HG03135 (cell line): ENCODE results near the gene MAP3K4.

ENCODE experiments used
- ATAC-seq: cut with Tn5 transposase; IDR thresholded peaks from one replicate; pipeline ENCODE4 v1.9.1; 2021; ENCODE audit warnings: mild to moderate bottlenecking, moderate library complexity; ENCODE audit not compliant: unreplicated experiment

Gene MAP3K4

DNA sequence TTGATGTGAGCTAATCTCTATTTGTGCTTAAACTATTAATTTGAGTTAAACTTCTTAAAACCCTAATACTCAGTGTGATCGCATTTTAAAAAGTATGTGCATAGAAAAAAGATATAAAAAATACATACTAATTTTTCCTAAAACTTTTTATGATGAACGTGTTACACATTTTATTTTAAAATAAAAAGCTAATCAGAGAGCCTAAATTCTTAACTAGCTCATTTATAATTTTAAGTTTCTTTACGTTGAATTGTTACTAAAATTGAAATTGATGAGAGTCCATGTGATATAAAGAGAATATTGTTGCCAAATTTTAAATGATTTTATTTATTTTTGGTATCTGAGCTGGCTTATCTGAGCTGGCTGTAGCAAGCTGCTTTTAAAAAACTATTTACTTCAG is 6.6 kb downstream of the MAP3K4 start:
- no peak for ATAC-seq

DNA sequence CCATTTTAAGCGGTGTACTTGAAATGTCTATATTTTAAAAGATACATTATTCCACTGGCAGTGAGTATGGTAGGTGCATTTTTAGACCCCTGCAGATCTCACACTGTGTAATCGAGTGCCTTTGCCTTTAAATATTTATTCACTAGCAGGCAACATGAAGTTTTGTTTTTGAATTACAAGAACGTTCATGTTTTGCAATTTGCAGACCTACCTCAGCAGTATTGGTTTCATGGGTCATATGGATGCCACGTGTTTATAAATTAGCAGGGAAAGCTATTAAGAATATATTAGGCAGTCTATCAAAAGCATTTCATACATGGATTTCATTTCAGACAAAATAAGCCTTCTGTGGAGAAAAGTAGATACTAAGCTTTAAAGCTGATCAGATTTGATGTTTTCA is 7.2 kb downstream of the MAP3K4 start:
- ATAC-seq = no peak

DNA sequence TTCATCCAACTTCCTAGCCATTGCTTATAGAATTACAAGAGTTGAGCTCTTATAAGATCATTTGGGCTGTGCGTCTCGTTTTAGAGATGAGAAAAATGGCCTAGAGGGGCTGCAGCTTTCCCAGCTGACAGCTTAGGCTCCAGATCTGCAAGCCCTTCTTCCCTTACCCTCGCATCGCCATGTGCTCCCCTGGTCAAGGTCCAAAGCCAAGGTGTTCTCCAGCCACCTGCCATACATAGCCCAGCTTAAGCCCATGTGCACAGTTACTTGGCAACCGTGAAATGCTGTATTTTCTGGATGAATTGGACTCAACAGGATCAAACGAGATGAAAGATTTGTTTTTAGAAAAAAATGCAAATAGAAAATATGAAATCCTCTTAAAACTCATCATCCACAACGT is 7.9 kb downstream of the MAP3K4 start:
- no peak for ATAC-seq

DNA sequence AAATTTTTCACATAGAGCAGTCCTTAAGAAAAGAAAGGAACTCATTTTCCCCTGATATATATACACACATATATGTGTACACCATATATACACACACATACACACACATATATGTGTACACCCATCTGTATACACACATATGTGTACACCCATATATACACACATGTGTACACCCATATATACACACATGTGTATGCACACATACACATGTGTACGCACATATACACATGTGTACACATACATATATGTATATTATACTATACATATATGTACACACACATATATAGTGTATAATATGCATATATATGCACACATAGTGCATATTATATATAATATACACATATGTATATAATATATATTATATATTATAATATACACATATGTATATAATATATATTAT is 9.1 kb downstream of the MAP3K4 start:
- ATAC-seq = no peak

DNA sequence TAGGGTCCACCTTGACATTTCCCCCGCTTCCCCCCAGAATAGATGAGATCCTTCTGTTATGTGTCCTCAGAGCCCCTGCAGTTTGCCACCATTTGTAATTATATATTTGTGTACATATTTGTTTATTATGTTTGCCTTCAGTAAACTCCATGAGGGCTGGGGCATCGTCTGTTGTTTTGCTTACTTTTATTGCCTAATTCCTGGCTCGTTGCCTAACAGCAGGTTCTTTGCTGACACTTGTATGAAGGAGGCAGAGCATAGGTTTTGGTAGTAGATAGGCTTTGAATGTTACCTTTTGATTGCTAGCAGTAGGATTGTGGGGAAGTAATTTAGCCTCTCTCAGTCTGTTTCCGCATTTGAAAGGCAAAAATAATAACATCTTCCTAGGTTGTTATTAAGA is 9.9 kb downstream of the MAP3K4 start:
- no peak for ATAC-seq

DNA sequence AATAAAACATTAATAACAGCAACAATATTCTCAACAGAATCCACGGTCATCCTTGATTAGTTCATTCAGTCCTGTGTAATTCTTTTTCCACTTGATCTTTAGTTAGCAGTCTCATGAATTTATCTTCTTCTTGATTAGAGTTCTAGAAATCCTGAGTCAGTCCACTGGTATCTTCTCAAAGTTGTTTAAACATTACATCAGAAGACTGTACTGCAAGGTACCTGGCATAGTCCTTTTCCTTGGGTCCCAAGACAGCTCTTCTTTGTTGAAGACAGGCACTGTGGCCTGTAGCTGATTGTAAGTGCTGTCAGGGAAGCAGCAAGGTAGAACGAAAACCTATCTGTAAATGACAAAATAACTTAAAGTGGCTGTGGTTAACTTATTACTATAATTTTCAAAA is 11.8 kb downstream of the MAP3K4 start:
- no peak for ATAC-seq

DNA sequence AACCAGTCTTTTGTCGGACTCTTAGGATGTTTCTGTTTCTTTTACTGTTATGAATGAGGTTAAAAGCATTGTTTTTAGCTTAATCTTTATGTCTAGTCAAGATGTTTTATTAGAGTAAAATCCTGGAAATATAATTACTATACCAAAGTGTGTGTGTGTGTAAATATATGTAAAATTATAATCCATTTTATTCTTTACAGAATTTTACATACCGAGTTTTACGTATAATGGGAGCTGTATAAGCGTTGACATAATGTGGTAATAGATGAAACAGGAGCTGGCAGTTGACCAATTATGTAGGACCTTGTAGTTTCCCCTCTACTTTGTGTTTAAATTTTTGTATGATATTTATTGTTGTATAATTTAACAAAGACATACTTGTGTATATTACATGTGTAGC is 16.7 kb downstream of the MAP3K4 start:
- no peak for ATAC-seq

DNA sequence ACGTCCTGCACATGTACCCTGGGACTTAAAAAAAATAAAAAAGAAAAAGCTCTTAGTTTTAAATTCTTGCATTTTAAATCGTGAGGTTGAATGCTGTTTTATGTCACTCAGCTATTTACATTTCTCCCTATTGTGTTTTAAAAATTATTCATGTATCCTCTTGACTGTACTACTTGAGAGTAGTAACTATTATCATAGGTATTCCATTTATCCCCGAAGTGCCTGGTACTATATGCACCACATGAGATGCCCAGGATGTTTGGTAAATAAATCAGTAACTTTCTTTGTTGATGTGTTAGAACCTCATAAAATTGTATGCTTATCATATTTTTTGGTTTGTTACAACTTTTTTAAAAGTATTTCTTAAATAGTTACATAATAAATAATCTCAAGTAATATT is 18.4 kb downstream of the MAP3K4 start:
- no peak for ATAC-seq

DNA sequence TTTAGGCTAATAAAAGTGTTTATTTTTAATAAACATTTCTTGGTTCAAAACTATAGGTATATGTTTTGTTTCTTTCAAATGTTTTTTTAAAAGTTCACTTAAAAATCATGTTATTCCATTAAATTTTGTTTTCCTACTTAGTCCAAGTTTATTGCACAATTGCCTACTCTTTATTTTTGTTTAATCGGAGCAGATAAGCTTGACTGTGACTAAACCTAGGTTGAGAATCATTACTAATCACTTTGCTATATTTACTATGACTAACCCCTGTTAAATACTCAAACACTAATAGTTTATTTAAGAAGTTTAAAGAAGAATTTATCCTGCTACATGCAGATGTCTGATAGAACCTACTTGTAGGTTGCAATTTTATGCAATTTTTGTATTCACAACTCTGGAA is 18.8 kb downstream of the MAP3K4 start:
- no peak for ATAC-seq

DNA sequence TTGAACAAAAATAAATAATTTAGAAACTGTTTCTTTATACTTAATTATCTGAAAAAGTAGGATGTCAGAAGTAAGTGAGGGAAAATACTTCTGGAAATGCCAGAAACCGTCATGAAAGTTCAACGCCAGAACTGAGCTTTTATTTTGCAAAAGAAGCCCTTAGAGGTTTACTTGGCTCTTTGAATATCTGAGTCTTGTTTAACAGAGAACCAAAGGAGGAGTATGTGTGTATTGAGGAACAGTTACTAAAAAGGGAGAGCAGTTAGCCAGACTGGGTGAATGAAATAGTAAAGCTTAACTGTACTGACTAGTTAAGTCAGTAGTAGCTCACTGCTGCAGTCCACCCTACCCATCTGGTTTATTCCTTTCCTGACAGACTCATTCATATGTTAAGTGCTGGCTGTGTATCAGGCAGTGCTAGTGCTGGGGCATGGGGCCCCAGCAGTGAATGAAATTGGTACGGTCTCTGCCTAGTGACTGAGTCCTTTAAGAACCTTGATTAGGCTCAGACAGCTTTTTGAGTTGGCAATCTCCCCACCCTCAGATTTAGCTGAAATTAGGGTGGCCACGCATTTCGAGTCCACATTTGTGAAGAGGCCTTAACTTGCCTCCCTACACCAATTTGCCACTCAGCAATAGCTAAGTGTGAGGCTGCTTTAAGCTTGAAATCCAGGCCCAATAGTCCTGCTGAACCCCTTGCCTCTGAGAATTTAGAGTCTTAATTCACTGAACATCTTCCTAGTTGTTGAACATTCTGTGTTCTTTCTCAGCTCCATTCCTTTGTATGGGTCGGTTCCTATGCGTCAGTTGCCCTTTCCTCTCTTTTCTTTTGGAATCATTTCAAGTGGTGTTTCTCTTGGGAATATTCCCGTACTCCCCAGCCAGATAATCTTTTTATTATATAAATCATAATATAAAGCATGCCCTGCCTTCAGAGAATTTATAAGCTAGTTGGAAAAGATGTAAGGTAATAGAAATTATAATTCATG is 20.2 kb downstream of the MAP3K4 start:
- no peak for ATAC-seq

DNA sequence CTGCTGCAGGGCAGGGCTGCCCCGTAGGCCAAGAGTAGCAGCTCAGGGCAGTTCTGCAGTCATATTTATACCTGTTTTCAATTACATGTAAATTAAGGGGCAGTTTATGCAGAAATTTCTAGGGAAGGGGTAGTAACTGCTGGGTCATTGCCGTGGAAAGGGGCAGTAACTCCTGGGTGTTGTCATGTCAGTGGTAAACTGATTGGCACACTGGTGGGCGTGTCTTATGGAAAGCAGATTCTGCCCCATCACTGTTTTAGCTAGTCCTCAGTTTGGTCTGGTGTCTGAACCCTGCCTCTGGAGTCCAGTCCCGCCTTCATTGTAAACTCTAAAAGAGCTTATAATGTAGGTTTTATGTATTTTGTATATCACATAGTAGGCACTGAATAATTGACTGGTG is 22.1 kb downstream of the MAP3K4 start:
- ATAC-seq = no peak

DNA sequence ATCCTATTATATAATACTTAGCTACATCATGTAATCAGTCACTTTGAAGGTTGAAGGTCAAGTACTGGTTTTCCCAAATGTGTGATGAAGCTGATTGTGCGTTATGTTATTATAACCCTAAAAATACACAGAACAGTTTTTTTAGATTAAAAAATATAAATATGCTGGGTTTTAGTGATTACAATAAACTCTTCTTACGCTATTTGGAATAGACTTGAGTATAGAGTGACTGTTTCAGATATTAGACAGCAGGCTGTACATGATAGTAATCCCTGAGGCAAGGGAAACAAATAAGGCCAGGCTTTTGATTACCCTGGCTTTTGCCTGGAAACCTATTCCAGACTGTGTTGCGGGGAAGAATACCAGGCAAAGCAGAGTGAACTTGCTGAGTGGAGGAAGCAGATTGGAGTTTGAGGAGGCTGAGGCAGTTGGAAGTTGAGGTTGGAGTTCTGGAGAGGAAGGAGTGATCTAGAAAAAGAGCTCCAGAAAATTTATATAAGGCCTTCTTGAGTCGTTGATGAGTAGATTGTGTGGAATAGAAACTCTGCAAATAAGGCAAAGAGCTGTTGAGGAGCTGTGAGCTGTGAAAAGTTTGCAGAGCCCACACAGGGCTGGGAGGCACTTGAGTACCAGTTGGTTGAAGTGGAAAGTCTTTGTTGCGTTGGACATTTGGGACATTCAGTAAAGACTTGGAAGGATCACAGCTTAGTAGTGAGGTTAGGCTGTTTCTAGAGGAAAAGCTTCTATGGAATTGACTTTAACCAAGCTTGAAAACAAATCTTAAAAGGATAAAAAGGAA is 26.4 kb downstream of the MAP3K4 start:
- no peak for ATAC-seq

DNA sequence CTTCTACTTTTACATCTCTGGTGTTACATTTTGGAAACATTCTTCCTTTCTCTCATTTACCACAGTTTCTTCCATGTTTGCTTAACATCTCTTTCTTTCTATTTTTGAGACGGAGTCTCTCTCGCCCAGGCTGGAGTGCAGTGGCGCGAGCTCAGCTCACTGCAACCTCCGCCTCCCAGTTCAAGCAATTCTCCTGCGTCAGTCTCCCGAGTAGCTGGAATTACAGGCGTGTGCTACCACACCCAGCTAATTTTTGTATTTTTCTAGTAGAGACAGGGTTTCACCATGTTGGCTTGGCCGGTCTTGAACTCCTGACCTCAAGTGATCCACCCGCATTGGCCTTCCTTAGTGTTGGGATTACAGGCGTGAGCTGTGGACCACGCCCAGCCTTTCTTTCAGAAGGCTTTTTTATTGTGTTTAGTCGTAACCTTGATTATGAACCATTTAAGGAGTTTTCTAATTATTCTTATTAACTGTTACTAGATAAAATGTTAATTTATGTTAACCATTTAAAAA is 27.8 kb downstream of the MAP3K4 start:
- ATAC-seq = no peak

DNA sequence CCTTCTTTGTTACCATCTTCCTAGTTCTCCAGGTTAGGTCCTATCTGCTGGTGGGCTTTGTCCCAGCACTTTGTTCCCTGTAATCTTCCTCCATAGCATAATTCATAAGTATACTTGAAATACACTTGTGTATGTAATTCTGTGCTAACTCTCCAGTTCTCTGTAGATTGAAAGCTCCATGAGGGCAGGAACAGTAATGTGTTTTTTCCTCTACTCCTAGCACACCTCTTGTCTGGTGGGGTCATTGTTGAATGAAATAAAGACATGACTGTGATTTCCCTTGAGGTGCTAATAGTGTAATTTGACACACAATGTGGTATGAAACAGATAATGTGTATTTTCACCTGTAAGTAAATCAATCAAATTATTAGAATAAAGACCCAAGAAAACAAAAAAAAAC is 30.0 kb downstream of the MAP3K4 start:
- ATAC-seq = no peak

DNA sequence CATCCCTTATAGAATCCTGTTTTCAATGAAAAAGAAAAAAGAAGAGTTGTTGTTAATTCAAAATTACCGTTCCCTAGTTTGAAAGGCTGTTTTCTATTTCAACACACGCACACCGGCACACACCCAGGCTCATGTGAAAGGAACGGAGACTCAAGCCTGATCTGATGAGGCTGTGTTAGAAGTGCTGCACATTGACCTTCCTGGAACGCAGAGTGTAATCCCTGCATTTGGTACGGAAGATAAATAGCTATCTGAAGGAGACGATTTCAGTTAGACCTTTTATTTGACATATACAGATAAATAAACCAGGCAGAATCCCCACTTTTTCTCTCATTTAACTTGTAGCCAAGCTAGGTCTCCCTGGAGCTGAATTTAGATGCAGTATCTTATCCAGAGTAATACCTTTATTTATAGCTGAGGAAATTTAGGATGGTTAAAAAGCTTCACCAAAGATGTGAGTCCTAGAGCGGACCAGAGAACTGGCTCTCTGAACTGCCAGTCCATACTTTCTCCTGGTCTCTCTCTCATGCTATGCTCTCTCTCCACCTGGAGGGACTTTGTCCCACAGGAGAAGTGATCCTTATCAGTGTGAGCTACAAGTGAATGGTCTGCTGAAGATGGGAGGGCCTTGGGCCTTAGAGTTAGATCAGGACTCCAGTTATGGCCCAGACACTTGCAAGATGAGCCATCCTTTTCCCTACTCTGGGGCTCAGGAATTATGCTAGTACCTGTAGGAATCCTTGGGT is 30.6 kb downstream of the MAP3K4 start:
- no peak for ATAC-seq

DNA sequence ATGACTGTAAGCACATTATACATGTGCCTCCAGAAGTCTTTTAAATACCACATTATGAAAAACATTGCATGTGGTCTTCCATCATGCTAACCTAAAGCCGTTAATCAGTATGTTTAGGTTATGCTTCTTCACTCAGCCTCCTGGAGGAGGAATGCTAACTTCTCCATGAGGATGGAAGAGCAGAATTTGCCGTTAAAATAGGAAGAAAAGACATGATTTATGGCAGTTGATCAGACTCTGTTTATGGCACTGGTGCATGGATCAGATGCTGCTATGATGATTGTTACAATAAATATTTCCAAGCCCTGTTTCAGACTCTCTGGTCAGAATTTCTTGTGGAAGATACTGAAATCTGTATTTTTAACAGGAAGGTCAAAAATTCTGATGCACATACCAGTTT is 31.7 kb downstream of the MAP3K4 start:
- ATAC-seq = no peak

DNA sequence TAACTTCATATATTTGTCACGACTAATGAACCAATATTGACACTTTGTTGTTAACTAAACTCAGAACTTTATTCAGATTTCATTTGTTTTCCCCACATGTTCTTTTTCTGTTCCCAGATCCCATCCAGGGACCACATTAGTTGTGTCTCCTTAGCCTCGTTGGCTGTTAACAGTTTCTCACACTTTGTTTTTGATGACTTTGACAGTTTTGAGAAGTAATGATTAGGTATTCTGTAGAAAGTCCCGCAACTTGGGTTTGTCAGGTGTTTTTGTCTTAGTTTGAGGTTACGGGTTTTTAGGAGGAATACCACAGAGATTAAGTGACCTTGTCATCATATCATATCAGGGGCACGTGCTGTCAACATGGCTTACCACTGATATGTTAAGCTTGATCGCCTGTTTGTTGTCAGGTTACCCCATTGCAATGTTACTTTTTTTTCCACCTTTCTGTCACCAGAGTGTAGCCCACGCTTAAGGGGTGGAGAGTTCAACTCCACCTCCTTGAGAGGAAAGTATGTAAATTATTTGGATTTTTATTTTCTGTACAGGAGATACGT is 32.9 kb downstream of the MAP3K4 start:
- no peak for ATAC-seq

DNA sequence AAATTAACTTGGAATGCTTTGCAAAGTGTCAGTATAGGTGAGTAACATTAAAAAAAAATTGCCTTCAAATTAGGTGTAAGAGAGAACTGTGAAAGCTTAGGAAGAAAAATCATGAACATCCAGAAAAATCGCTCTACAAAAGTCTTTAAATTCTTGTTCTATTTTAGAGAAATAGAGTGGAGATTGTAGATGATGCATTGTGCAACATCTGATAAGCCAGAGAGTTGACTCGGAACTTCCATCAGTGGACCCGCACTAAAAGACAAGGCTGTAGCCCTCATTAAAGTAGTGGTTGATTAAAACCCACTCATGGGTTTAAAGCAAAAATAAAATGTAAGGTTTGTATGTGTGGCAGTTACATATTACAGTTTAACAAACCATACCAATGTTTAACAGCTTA is 35.8 kb downstream of the MAP3K4 start:
- no peak for ATAC-seq

DNA sequence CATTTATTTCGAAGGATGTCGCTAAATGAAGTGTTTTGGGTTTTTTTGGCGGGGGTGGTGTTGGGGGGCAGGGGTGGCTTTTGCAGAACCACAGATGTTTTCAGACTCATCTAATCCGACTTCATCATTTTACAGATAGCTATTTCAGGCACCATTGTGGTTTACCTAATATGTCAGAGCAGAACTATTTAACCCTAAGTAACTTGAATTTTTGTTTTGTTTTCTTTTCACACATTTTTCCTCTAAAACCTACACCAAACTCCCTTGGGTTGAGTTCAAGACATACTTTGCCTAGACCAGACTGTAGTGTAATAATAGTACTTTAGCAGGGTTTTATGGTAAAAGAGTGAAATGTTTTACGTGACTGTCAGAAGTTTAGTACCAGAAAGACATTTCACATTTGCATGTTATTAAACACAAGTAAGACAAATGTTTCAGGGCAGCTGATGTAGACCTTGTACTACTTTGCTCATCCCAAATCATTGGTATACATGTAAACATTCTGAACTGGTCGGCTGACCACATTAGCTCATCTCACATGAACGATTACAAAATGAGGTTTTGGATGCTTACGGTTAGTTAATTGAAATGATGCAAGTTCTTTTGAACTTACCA is 37.7 kb downstream of the MAP3K4 start:
- peak; percentile 77 for ATAC-seq

DNA sequence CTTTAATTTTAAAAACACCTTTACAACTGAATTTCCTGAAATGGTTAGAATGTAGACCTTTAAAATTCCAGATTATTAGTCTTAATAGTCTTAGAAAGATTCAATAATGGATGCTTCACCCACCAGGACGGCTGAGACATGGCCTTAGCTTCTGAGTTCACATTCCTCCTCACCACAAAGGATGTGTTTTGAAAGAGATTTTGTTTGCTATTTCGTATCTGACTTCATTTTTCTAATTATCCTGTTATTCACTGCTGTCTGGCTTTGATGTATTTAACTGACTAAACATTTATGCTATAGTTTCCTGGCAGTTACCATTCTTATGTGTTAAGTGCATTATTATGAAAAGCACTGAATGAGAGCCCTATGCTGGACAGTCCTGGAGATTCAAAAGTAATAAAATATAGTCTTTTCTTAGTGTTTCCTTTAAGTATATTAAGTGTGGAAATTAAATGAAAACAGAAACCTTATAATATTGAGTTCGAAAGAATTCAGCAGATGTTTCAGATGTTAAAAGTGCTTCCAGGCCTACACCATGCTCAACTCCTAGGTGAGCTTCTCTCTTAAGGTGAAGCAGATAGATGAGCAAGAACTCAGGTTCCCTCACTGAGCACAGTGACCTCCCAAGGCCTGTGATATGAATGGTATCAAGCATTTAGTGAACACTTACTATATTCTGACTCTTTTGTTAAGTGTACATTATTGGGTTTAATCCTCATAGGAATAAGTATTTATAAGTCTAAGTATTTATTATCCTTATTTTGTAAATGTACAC is 40.3 kb downstream of the MAP3K4 start:
- ATAC-seq = no peak
